Measurements from ENCODE around the gene GZMH.
"Not testable (repeated sequence)": the region's sequence is repeated elsewhere in the genome, so short reads cannot be mapped to it uniquely, and the experiment has no call there.

GZMH gene

DNA sequence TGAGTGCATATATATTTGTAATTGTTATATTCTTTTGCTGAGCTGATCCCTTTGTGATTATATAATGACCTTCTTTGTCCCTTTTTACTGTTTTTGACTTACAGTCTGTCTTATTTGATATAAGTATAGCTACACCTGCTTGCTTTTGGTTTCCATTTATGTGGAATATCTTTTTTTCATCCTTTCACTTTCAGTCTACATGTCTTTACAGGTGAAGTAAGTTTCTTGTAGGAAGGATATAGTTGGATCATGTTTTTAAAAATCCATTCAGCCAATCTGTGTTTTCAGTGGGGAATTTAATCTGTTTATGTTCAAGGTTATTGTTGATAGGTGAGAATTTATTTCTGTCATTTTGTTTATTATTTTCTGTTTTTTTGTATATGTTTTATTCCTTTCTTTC is 12.1 kb downstream of the GZMH start:
- TF ChIP-seq, protein P1, sequence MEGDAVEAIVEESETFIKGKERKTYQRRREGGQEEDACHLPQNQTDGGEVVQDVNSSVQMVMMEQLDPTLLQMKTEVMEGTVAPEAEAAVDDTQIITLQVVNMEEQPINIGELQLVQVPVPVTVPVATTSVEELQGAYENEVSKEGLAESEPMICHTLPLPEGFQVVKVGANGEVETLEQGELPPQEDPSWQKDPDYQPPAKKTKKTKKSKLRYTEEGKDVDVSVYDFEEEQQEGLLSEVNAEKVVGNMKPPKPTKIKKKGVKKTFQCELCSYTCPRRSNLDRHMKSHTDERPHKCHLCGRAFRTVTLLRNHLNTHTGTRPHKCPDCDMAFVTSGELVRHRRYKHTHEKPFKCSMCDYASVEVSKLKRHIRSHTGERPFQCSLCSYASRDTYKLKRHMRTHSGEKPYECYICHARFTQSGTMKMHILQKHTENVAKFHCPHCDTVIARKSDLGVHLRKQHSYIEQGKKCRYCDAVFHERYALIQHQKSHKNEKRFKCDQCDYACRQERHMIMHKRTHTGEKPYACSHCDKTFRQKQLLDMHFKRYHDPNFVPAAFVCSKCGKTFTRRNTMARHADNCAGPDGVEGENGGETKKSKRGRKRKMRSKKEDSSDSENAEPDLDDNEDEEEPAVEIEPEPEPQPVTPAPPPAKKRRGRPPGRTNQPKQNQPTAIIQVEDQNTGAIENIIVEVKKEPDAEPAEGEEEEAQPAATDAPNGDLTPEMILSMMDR (IDR thresholded peaks at IDR 0.05): no peak
- DNase-seq (ENCODE audit: low spot score): no peak
- H3K27ac ChIP-seq: no peak overlapping the region
- H3K4me3 ChIP-seq: no peak overlapping the region

DNA sequence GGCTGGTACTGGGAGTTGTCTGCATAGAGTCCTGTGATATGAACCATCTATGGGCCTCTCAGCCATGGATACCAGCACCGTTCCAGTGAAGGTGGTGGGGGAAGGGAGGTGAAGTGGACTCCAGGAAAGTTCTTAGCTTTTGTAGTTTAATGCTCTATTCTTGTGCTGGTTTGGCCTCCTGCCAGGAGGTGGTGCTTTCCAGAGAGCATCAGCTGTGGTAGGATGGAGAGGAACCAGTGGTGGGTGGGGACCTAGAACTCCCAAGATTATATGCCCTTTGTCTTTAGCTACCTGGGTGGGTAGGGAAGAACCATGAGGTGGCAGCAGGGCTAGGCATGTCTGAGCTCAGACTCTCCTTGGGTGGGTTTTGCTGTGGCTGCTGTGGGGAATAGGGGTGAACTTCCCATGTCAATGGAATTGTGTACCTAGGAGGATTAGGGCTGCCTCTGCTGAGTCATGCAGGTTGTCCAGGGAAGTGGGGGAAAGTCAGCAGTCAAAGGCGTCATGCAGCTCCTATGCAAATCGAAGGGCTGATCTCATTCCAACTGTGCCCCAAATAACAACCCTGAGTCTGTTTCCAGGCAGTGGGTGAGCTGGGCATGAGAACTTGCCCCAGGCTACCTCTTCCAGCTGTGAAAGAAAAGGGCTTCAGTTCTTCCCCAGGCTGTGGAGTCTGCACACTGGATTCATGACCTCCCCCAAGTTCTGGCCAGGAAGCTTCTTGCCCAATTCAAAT is 14.2 kb downstream of the GZMH start:
- DNase-seq (ENCODE audit: low spot score): no peak
- TF ChIP-seq, protein P1 (IDR thresholded peaks at IDR 0.05): no peak
- H3K27ac ChIP-seq: no peak overlapping the region
- H3K4me3 ChIP-seq: no peak overlapping the region

DNA sequence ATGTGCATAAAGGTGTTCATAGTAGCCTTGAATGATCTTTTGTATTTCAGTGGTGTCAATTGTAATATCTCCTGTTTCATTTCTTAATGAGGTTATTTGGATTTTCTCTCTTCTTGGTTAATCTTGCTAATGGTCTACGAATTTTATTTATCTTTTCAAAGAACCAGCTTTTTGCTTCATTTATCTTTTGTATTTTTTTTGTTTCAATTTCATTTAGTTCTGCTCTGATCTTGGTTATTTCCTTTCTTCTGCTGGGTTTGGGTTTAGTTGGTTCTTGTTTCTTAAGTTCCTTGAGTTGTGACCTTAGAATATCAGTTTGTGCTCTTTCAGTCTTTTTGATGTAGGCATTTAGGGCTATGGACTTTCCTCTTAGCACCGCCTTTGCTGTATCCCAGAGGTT is 18.5 kb downstream of the GZMH start:
- DNase-seq (ENCODE audit: low spot score); H3K4me3 ChIP-seq; H3K27ac ChIP-seq: not testable (repeated sequence)

DNA sequence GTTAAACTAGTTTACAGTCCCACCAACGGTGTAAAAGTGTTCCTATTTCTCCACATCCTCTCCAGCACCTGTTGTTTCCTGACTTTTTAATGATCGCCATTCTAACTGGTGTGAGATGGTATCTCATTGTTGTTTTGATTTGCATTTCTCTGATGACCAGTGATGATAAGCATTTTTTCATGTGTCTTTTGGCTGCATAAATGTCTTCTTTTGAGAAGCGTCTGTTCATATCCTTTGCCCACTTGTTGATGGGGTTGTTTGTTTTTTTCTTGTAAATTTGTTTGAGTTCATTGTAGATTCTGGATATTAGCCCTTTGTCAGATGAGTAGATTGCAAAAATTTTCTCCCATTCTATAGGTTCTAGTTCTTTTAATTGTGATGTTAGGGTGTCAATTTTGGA is 25.1 kb downstream of the GZMH start:
- not testable (repeated sequence) for DNase-seq (ENCODE audit: low spot score); H3K4me3 ChIP-seq; H3K27ac ChIP-seq

DNA sequence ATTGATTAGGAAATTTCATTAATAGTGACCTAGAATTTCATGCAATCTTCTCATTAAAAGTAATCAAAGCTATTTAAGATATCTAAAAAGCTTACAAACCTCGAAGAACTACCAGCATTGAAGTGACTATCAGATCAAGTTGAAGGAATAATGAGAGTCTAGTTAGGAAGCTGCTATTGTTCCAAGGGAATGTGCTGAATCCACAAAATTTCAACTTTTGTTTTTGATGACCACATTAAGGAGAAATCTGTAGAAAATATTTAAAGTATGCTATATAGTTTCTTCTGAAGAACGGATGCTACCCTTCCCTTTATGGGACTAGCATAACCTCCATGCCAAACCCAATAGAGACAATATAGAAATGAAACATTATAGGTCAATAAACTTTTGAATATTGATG is 30.9 kb downstream of the GZMH start:
- H3K4me3 ChIP-seq: no peak overlapping the region
- no peak for DNase-seq (ENCODE audit: low spot score)
- no peak overlapping the region for H3K27ac ChIP-seq
- TF ChIP-seq, protein P1 (IDR thresholded peaks at IDR 0.05): no peak

DNA sequence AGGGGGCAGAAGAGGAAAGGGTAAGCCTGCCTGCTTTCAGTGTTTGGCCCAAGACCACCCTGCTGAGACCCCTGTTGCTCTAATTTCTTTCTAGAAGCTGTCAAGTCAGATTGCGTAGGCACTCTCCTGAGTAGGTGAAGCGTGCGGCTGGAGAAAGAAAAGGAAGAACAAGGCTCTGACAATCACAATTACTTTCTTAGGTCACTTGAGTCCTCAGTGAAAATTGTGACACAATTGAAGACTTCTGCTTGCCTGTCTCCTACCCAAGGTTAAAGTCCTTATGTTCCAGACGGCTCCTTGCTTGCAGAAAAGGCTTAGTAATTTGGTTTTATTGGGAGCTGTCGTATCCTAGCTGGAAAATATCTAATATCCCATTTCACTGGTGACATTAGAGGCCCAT is 32.7 kb downstream of the GZMH start:
- Histone ChIP-seq H3K4me3 (no peak overlapping the region), H3K27ac (no peak overlapping the region)
- TF ChIP-seq, protein P1 (IDR thresholded peaks at IDR 0.05): no peak
- DNase-seq (ENCODE audit: low spot score): no peak

DNA sequence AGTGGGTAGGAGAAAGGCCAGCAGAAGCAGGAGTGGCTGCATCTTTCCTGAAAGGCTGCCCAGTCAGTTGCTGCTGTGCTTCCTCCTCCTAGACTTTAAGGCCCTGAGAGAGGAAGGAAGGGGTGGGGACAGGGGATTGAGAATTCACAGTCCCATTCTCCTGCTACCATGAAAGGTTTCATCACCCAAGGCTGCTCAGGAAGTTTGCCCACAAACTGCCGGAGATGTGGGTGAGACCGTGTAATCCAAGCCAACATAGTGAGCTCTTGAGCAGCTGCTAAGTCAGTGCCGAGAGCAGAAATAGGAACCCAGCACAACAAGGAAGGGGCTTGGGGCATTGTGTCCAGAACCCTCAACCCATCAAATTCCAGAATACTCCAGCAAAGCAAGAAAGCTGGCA is 33.3 kb downstream of the GZMH start, which contains the start of gene CTSG:
TSS of gene CTSG (minus strand) at position 69 of the 400 bp plus-strand sequence. CDS start at position 42, 27 bp downstream.
- TF ChIP-seq, protein P1 (IDR thresholded peaks at IDR 0.05): no peak
- no peak for DNase-seq (ENCODE audit: low spot score)
- H3K27ac ChIP-seq: no peak within 1 kb of the TSS

DNA sequence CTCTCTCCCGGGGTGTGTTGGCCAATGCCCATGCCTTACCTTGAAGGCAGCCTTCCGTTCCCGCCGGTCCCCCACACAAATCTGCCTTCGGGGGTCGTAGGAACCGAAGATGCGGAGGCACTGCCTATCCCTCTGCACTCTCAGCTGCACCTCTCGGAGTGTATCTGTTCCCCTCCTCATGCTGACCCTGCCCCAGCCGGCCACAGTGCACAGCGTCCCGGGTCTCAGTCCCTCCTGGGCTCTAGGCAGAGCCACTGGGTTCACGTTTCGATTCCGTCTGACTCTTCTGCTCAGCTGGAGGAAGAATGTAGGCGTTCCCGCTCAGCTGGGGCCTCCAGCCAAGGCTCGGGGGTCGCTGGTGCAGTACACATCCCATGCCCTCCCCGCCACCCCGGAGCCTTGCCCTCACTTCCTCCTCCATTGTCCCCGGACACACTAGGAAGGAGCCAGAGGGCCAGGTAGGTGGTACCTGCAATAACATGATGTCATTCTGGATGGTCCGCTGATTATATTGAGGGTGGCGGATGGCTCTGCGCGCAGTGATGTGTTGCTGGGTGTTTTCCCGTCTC is 35.2 kb downstream of the GZMH start:
- Histone ChIP-seq H3K4me3 (no peak overlapping the region), H3K27ac (no peak overlapping the region)
- TF ChIP-seq, protein P1 (IDR thresholded peaks at IDR 0.05): no peak
- no peak for DNase-seq (ENCODE audit: low spot score)

More for the DNA sequence above, 33.3 kb downstream of the GZMH start, which contains the start of gene CTSG:
- no peak within 1 kb of the TSS for H3K4me3 ChIP-seq

Data from coronary artery (tissue), 2 donors.